ENCODE results near the gene SLC24A3.

SLC24A3 gene

GRCh38 chr20:19213946-19214490, 1.6 kb downstream of the SLC24A3 start:
- peaks cover 47% of the 10 kb centered on the region for H3K27me3 Mint-ChIP-seq
- intact Hi-C loops (cut with micrococcal nuclease) = no loop called here

DNA sequence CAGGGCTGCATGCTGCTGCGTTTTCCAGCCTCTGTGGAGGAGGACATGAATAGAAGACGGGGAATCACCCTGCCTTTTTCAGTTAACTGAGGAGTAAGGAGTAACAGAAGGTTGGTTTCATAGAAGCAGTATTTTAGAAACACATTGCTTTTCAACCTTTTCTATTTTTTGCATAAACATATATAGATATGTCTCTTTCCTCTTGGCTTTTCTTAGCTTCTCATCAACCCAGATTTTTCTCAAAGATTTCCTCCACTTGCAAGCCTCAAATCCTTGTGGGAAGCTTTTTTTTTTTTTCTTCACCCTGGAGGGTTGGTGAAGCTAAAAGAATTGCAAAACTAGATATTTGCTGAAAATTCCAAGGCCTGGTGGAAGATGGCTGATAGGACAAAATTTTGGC, 6.0 kb downstream of the SLC24A3 start:
- intact Hi-C loops (cut with micrococcal nuclease) = no loop called here
- no peak overlapping the region for H3K27ac Mint-ChIP-seq
- H3K9me3 Mint-ChIP-seq = no peaks in the 10 kb centered on the region
- H3K27me3 Mint-ChIP-seq = peaks cover 15% of the 10 kb centered on the region
- H3K36me3 Mint-ChIP-seq (ENCODE audit: low read depth) = no peaks in the 10 kb centered on the region
- no peak overlapping the region for H3K4me3 Mint-ChIP-seq
- H3K4me1 Mint-ChIP-seq (ENCODE audit: low read depth) = peaks cover 13% of the 10 kb centered on the region

More at GRCh38 chr20:19213946-19214490, 1.6 kb downstream of the SLC24A3 start:
- H3K27ac Mint-ChIP-seq = no peak overlapping the region
- H3K4me3 Mint-ChIP-seq = no peak overlapping the region
- no peaks in the 10 kb centered on the region for H3K9me3 Mint-ChIP-seq
- no peaks in the 10 kb centered on the region for H3K36me3 Mint-ChIP-seq (ENCODE audit: low read depth)
- H3K4me1 Mint-ChIP-seq (ENCODE audit: low read depth) = peaks cover 14% of the 10 kb centered on the region

- Mint-ChIP-seq H3K36me3 (ENCODE audit: low read depth) (no peaks in the 10 kb centered on the region), H3K4me1 (ENCODE audit: low read depth) (peaks cover 6% of the 10 kb centered on the region), H3K27ac (no peak overlapping the region), H3K9me3 (peaks cover 9% of the 10 kb centered on the region), H3K27me3 (peaks cover under 1% of the 10 kb centered on the region), H3K4me3 (no peak overlapping the region)
- intact Hi-C loops (cut with micrococcal nuclease) = no loop called here
These were observed 10.1 kb downstream of the SLC24A3 start for GRCh38 chr20:19222520-19223040.

- Mint-ChIP-seq H3K4me1 (ENCODE audit: low read depth) (peaks cover 6% of the 10 kb centered on the region), H3K27ac (no peak overlapping the region), H3K27me3 (no peaks in the 10 kb centered on the region), H3K9me3 (peaks cover 9% of the 10 kb centered on the region), H3K4me3 (no peak overlapping the region), H3K36me3 (ENCODE audit: low read depth) (no peaks in the 10 kb centered on the region)
- intact Hi-C loops (cut with micrococcal nuclease) = no loop called here
These were observed 11.2 kb downstream of the SLC24A3 start for GRCh38 chr20:19223640-19224039.

DNA sequence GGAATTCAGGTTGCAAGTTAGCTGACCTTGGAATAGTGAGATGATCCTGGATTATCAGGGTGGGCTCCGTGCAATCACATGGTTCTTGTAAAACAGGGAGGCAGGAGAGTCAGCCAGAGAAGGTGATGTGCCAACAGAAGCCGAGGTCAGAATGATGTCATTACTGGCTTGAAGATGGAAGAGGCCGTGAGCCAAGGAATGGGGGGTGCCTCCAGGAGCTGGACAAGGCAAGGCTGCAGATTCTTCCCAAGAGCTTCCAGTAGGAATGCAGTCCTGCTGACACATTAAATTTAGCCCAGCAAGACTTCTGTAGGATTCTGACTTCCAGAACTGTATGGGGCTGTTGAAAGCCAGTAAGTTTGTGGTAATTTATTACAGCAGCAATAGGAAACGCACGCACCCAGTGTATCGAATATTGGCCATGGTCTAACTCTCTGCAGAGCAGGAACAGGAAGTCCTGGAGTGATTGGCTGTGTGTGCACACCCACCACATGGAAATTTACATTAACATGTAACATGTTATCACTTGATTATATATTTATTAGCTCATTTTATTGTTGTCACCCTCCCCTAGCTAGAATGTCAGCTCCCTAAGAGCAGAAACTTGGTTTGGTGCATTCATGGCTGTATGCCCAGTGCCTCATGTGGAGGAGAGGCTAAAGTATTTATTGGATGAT, 19.1 kb downstream of the SLC24A3 start:
- Mint-ChIP-seq H3K27ac (no peak overlapping the region), H3K27me3 (no peaks in the 10 kb centered on the region), H3K4me3 (no peak overlapping the region), H3K36me3 (ENCODE audit: low read depth) (no peaks in the 10 kb centered on the region), H3K9me3 (peaks cover 7% of the 10 kb centered on the region), H3K4me1 (ENCODE audit: low read depth) (peaks cover 15% of the 10 kb centered on the region)
- intact Hi-C loops (cut with micrococcal nuclease) = no loop called here

DNA sequence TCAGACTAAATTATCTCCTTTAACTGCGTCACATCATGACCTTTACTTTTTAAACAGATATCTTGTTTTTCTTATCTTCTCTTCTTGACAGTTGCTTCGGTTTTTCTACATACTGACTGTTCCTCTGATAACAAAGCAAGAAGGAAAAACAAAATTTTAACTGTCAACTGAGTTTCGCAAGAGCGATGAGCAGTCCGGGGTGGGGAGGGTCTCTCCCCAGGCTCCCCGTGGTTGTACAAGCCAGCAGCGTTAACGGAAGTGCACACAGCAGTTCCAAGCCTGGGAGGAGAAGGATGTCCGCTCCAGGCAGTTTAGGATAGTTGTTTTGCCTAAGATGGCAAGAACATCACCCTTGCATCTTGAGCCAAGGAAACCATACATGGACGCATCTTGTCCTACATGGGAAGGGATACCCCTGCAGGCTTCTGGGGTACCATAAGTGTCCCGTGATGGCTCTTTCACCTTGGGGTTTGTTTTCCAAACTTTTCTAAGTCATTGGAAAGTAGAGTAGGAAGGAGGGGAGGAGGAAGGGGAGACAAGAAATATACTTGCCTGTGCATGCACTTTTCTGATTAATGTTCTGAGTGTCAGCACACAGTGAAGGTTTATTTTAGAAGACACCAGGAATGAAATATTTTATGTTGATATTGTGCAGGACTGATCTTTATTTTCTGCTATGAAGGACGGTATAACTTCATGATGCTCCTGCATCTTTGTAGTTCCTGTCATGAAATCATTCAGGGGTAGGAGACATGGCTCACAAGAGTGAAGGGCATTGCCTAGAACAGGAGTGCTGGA, 20.8 kb downstream of the SLC24A3 start:
- Mint-ChIP-seq H3K4me3 (peak overlapping the region; percentile 39), H3K27me3 (no peaks in the 10 kb centered on the region), H3K4me1 (ENCODE audit: low read depth) (peaks cover 27% of the 10 kb centered on the region), H3K36me3 (ENCODE audit: low read depth) (no peaks in the 10 kb centered on the region), H3K27ac (no peak overlapping the region), H3K9me3 (peaks cover 7% of the 10 kb centered on the region)
- intact Hi-C loops (cut with micrococcal nuclease) = no loop called here

DNA sequence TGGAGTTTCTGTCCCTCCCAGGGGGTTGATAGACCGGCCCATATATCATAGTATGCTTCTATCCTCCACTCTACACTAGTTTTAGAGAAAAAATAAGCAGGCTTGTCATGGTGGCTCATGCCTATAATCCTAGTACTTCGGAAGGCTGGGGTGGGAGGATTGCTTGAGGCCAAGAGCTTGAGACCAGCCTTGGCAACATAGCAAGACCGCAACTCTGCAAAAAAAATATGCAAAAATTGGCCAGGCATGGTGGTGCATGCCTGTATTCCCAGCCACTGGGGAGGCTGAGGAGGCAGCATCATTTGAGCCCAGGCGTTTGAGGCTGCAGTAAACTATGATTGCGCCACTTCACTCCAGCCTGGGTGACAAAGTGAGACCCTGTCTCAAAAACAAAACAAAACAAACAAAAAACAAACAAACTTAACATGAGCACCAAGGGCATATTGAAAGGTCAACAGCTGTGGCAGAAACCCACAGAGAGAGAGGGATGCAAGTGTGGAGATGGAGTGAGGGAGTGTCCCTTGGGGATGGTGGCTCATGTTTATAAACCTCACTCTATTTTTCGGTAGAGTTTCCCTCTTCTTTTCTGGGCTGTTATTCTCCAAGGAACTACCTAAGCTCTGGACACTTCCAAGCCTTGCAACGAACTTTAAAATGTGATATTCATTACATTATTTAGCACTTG, 24.1 kb downstream of the SLC24A3 start:
- Mint-ChIP-seq H3K27ac (no peak overlapping the region), H3K27me3 (no peaks in the 10 kb centered on the region), H3K4me1 (ENCODE audit: low read depth) (peaks cover 43% of the 10 kb centered on the region), H3K9me3 (peaks cover under 1% of the 10 kb centered on the region), H3K36me3 (ENCODE audit: low read depth) (no peaks in the 10 kb centered on the region), H3K4me3 (no peak overlapping the region)
- intact Hi-C loops (cut with micrococcal nuclease) = no loop called here

GRCh38 chr20:19241440-19241839, 29.0 kb downstream of the SLC24A3 start:
- intact Hi-C loops (cut with micrococcal nuclease) = no loop called here
- Mint-ChIP-seq H3K27ac (no peak overlapping the region), H3K9me3 (no peaks in the 10 kb centered on the region), H3K4me3 (no peak overlapping the region), H3K27me3 (peaks cover 1% of the 10 kb centered on the region), H3K36me3 (ENCODE audit: low read depth) (no peaks in the 10 kb centered on the region), H3K4me1 (ENCODE audit: low read depth) (peaks cover 28% of the 10 kb centered on the region)

DNA sequence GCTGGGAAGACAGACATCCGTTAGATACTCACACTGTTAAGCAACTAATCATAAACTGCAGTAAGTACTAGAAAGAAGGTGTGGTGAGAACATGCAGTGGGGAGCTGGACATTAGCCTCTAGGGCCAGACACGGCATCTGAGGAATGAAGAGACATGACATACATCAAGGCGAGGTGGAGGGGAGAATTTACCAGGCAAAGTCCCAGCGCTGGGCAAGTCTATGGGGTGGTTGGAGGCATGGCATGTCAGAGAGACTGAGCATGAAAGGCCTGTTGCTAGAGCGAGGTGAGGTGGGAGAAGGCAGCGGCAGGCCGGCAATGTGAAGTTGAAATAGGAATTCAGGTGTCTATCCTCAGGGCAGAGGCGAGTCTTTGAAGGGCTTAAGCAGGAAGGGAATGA, 31.8 kb downstream of the SLC24A3 start:
- Mint-ChIP-seq H3K27me3 (peaks cover 1% of the 10 kb centered on the region), H3K9me3 (no peaks in the 10 kb centered on the region), H3K36me3 (ENCODE audit: low read depth) (no peaks in the 10 kb centered on the region), H3K27ac (no peak overlapping the region), H3K4me1 (ENCODE audit: low read depth) (peaks cover 9% of the 10 kb centered on the region), H3K4me3 (no peak overlapping the region)
- intact Hi-C loops (cut with micrococcal nuclease) = no loop called here

- intact Hi-C loops (cut with micrococcal nuclease) = no loop called here
- Mint-ChIP-seq H3K9me3 (no peaks in the 10 kb centered on the region), H3K27ac (no peak overlapping the region), H3K36me3 (ENCODE audit: low read depth) (no peaks in the 10 kb centered on the region), H3K4me3 (no peak overlapping the region), H3K4me1 (ENCODE audit: low read depth) (peaks cover 45% of the 10 kb centered on the region), H3K27me3 (no peaks in the 10 kb centered on the region)
These were observed 36.9 kb downstream of the SLC24A3 start for GRCh38 chr20:19249106-19249879.

DNA sequence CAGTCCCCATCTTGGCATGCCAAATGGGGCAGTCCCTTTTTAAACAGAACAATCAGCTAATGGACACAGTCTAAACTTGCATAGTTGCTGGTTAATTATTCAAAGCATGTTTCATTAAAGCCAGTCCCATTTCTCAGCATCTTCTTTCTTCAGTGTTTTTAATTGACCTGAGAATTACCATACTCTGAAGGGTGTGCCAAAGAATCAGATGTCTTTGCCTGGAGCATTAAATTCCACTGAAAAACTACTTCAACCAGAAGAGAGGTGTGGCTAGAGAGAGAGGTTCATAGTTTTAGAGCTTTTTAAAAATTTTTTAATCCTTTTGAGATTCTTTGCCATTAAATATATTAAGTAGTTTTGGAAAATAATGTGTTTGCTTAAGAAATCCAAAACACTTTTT, 37.9 kb downstream of the SLC24A3 start:
- H3K36me3 Mint-ChIP-seq (ENCODE audit: low read depth) = no peaks in the 10 kb centered on the region
- no peaks in the 10 kb centered on the region for H3K27me3 Mint-ChIP-seq
- no peak overlapping the region for H3K4me3 Mint-ChIP-seq
- H3K9me3 Mint-ChIP-seq = no peaks in the 10 kb centered on the region
- peaks cover 50% of the 10 kb centered on the region for H3K4me1 Mint-ChIP-seq (ENCODE audit: low read depth)
- intact Hi-C loops (cut with micrococcal nuclease) = no loop called here
- H3K27ac Mint-ChIP-seq = no peak overlapping the region

- no peaks in the 10 kb centered on the region for H3K9me3 Mint-ChIP-seq
- H3K4me3 Mint-ChIP-seq = no peak overlapping the region
- H3K27ac Mint-ChIP-seq = no peak overlapping the region
- H3K36me3 Mint-ChIP-seq (ENCODE audit: low read depth) = no peaks in the 10 kb centered on the region
- H3K27me3 Mint-ChIP-seq = no peaks in the 10 kb centered on the region
- intact Hi-C loops (cut with micrococcal nuclease) = no loop called here
- peaks cover 56% of the 10 kb centered on the region for H3K4me1 Mint-ChIP-seq (ENCODE audit: low read depth)
These were observed 39.1 kb downstream of the SLC24A3 start for GRCh38 chr20:19251506-19251905.

GRCh38 chr20:19251958-19252357, 39.5 kb downstream of the SLC24A3 start:
- no peaks in the 10 kb centered on the region for H3K9me3 Mint-ChIP-seq
- H3K4me1 Mint-ChIP-seq (ENCODE audit: low read depth) = peaks cover 56% of the 10 kb centered on the region
- intact Hi-C loops (cut with micrococcal nuclease) = no loop called here
- H3K27me3 Mint-ChIP-seq = no peaks in the 10 kb centered on the region
- no peaks in the 10 kb centered on the region for H3K36me3 Mint-ChIP-seq (ENCODE audit: low read depth)
- no peak overlapping the region for H3K27ac Mint-ChIP-seq
- H3K4me3 Mint-ChIP-seq = no peak overlapping the region

All from dendritic cell treated with granulocyte-macrophage colony-stimulating factor and Interleukin-4, amounts not matched to agents 40 ng/mL and 50 ng/mL, for 4 days (primary cell).